PC-9 (cell line): ENCODE data around the gene ZNHIT1. TPM values are rescaled to one million over a fixed set of nuclear protein-coding genes. Genes with fewer than 3 reads are reported as not detected.
A peak's percentile ranks its signal among the peaks of the same experiment; 100 is the strongest.

Experiments
- BruUV-seq: library from RNA; stranded (reverse); fragments of 400-500 nt; replicated peaks from 2 replicates; lab custom pipeline; 2021; lab: Mats Ljungman, UMichigan
- CTCF ChIA-PET: fragments of 300-600 bp; sonication (Branson Sonifier 250); formaldehyde crosslinking; loops from one replicate; lab custom pipeline; 2022; ENCODE audit warnings: antibody characterized with exemption; lab: Charles Lee
- POLR2A ChIA-PET: fragments of 300-600 bp; sonication (Branson Sonifier 250); formaldehyde crosslinking; loops from one replicate; lab custom pipeline; 2022; ENCODE audit warnings: antibody characterized with exemption; ENCODE audit not compliant: unreplicated experiment; lab: Charles Lee
- DNase-seq, 2 experiments: peaks; one replicate each; pipeline versions ENCODE4 v3.0.0 to v3.0.0-alpha.2; 2015 to 2022; ENCODE audit warnings: mixed read lengths in 1 of 2
- H2AFZ ChIP-seq: fragments of 200-600 bp; sonication (generic); 2 replicates; pipeline ENCODE4 v1.8.1; 2017; ENCODE audit warnings: antibody characterized with exemption
- H3F3A ChIP-seq: fragments of 200-600 bp; sonication (generic); 2 replicates; pipeline ENCODE4 v1.8.1; 2017; ENCODE audit warnings: antibody characterized with exemption, mild to moderate bottlenecking, low read depth; ENCODE audit not compliant: insufficient read depth
- H3K27ac ChIP-seq: fragments of 200-600 bp; sonication (generic); 2 replicates; pipeline ENCODE4 v1.6.1; 2016; ENCODE audit warnings: mixed run types
- H3K27me3 ChIP-seq: fragments of 200-600 bp; sonication (generic); 2 replicates; pipeline ENCODE4 v1.6.1; 2016; ENCODE audit warnings: low read depth, mixed run types; ENCODE audit not compliant: insufficient read depth
- H3K36me3 ChIP-seq: fragments of 200-600 bp; sonication (generic); 2 replicates; pipeline ENCODE4 v1.6.1; 2016; ENCODE audit warnings: low read depth, mixed run types
- H3K4me1 ChIP-seq: fragments of 200-600 bp; sonication (generic); replicated peaks from 2 replicates; pipeline ENCODE4 v1.6.1; 2016; ENCODE audit warnings: mixed run types; ENCODE audit not compliant: insufficient read depth
- H3K4me2 ChIP-seq: fragments of 200-600 bp; sonication (generic); 2 replicates; pipeline ENCODE4 v1.6.1; 2017; ENCODE audit warnings: mixed run types
- H3K4me3 ChIP-seq: fragments of 200-600 bp; sonication (generic); 2 replicates; pipeline ENCODE4 v1.6.1; 2016; ENCODE audit warnings: mixed run types
- H3K79me2 ChIP-seq: fragments of 200-600 bp; sonication (generic); 2 replicates; pipeline ENCODE4 v1.6.1; 2017; ENCODE audit warnings: low read depth, mixed run types
- H3K9me2 ChIP-seq: fragments of 200-600 bp; sonication (generic); 2 replicates; pipeline ENCODE4 v1.8.1; 2017; ENCODE audit warnings: mild to moderate bottlenecking; ENCODE audit not compliant: insufficient read depth
- H3K9me3 ChIP-seq: fragments of 200-600 bp; sonication (generic); 2 replicates; pipeline ENCODE4 v1.8.1; 2016; ENCODE audit warnings: low read depth; ENCODE audit not compliant: insufficient read depth
- H4K20me1 ChIP-seq: fragments of 200-600 bp; sonication (generic); 2 replicates; pipeline ENCODE4 v1.8.1; 2017; ENCODE audit not compliant: insufficient read depth
- CTCF ChIP-seq: fragments of 200-600 bp; sonication (generic); conservative IDR thresholded peaks from 2 replicates; pipeline ENCODE4 v1.6.1; 2017; ENCODE audit warnings: mixed run types, antibody characterized with exemption, mild to moderate bottlenecking, moderate library complexity
- EZH2 ChIP-seq: fragments of 200-600 bp; sonication (generic); IDR thresholded peaks from 2 replicates; pipeline ENCODE4 v1.8.0; 2017; ENCODE audit warnings: antibody characterized with exemption, low read depth
- intact Hi-C: fragments of 100-400 bp; cut with micrococcal nuclease; formaldehyde crosslinking; loops from one replicate; pipeline ENCODE4 v1.10.0; 2022; ENCODE audit not compliant: unreplicated experiment
- total RNA-seq: library from RNA; stranded (reverse); gene quantifications from 2 replicates; pipeline ENCODE4 v1.2.3, GENCODE V29; 2021

The ZNHIT1 gene
- total RNA-seq, 1 experiment from 2014 or later: 110 TPM

DNA sequence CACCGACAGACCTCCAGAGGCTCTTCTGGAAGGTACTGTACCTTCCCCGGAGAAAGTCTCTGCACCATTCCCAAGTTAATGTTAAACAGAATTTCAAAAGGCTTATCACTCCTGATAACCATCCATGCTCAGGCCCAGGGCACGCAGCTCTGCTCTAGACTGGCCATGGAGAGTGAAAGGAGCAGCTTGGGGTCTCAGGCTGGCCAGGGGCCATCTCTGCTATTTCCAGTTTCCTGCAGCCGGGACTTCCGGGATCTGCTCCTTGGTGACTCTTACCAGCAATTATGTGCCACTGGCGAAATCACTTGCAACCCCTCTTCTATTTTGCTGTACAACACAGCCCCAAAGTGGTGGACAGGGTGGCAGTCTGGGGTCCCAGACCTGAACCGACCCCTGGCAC, 13.7 kb downstream of the ZNHIT1 start:
- DNase-seq: peak in 1 of 2 experiments; percentile 29
- Histone ChIP-seq H3F3A (peaks cover 19% of the 10 kb centered on the region; the same call in 1 of the 2 replicates), H3K9me2 (no peaks in the 10 kb centered on the region), H3K4me1 (peaks cover 5% of the 10 kb centered on the region), H3K79me2 (no peaks in the 10 kb centered on the region), H3K27me3 (no peaks in the 10 kb centered on the region), H3K9me3 (no peaks in the 10 kb centered on the region), H3K27ac (peak overlapping the region; percentile 44; the same call in 1 of the 2 replicates), H2AFZ (no peak overlapping the region), H3K36me3 (0 out of 2 replicates have a peak, but pooled peaks cover 5% of the 10 kb centered on the region), H3K4me3 (peak overlapping the region; percentile 59; the same call in 1 of the 2 replicates), H4K20me1 (no peaks in the 10 kb centered on the region), H3K4me2 (peak overlapping the region; percentile 80)
- POLR2A ChIA-PET: interaction anchor here (1.1 kb wide), 1 partner anchor 14 kb away, joined by 61 read pairs; the partner anchor contains the start of genes PLOD3 and ZNHIT1
- TF ChIP-seq CTCF (no peak), EZH2 (no peak)
- intact Hi-C loops: loop anchor here (1.0 kb wide), 2 partner anchors 13 kb away; partner anchors contain the start of gene ZNHIT1
- CTCF ChIA-PET: interaction anchor here (1.3 kb wide), 1 partner anchor 13 kb away, joined by 3 read pairs; no protein-coding TSS in a partner anchor
- BruUV-seq: no TSS peak

DNA sequence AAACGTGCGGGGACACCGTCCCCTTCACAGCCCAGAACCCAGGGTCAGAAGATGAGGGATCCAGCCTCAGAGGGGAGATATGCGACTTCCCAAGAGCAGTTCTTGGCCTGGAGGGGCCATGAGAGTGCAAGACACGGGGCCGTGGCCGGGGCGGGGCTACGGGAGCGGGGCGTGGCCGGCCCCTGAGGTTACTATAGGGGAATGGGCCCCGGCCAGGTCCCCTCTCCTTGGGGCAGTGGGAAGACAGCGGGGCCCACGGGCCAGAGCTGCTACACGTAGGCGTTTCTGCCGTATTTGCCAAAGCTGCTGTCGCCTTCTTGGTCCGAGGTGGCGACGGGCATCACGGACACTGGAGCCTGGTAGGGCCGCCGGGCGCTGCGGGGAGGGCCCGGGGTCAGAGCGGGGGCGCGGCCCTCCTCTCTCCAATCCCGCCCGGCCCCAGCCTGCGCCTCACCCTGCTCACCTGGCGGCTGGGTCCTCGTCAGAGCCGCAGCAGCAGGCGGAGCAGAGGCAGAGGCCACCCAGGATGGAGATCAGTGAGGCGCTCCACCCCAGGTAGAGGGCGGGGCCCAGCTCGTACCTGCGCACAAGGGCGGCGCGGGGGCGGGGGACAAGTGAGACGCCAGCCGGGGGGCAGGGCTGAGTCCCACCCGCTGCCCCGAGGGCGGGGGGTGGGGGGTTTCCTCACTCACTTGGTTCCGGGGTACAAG, 14.3 kb downstream of the ZNHIT1 start:
- peak overlapping the region; percentile 80 for H3K4me2 ChIP-seq
- ChIA-PET CTCF (interaction anchor here (0.6 to 1.3 kb wide), 2 partner anchors 12 to 24 kb away, joined by 3 read pairs; no protein-coding TSS in a partner anchor), POLR2A (interaction anchor here (0.6 to 1.1 kb wide), 4 partner anchors 9 to 231 kb away, joined by 4 to 61 read pairs (median 6); partner anchors contain the start of genes PLOD3 and ZNHIT1)
- no peaks in the 10 kb centered on the region for H4K20me1 ChIP-seq
- TF ChIP-seq EZH2 (no peak), CTCF (no peak)
- peaks cover 19% of the 10 kb centered on the region; the same call in 1 of the 2 replicates for H3F3A ChIP-seq
- no peaks in the 10 kb centered on the region for H3K79me2 ChIP-seq
- H3K9me3 ChIP-seq: no peaks in the 10 kb centered on the region
- peak overlapping the region; percentile 59; the same call in 1 of the 2 replicates for H3K4me3 ChIP-seq
- H3K4me1 ChIP-seq: peaks cover 5% of the 10 kb centered on the region
- intact Hi-C loops: loop anchor here (1.0 kb wide), 2 partner anchors 12 to 14 kb away; partner anchors contain the start of gene ZNHIT1
- peak overlapping the region; percentile 44; the same call in 1 of the 2 replicates for H3K27ac ChIP-seq
- H2AFZ ChIP-seq: peak overlapping the region; percentile 79
- no peaks in the 10 kb centered on the region for H3K9me2 ChIP-seq
- 0 out of 2 replicates have a peak, but pooled peaks cover 5% of the 10 kb centered on the region for H3K36me3 ChIP-seq
- DNase-seq: peak; percentile 63 to 92
- TSS peak; percentile 55 for BruUV-seq
- no peaks in the 10 kb centered on the region for H3K27me3 ChIP-seq

DNA sequence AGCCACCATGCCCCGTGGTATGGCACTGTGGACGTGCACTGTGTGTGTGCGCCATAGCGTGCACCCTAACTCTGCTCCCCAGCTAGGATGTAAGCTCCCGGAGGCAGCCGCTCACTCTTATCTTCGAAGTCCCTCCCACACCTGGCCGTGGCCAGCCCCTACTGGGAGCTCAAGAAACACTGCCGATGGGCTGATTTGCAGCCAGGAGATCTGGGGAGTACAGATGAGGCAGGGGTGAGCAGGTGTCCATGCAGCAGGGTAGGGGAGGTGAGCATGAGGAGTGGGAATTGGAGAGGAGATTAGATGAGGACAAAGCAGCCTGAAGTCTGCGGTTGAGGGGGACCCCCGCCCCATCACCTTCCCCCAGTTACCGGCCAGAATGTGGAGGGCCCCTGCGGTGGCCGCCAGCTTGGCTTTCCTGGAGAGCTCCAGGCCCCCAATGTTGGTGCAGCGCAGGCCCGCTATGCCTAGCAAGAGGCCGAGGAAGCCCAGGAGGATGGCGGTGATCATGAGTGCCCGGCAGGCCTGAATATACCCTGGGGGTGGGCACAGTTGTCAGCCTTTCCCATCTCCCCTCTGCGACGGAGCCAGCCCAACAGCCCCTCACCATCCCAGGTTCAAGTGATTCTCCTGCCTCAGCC, 16.1 kb downstream of the ZNHIT1 start:
- Histone ChIP-seq H4K20me1 (no peaks in the 10 kb centered on the region), H3K36me3 (no peaks in the 10 kb centered on the region), H3K9me3 (no peaks in the 10 kb centered on the region), H3K4me1 (peaks cover 5% of the 10 kb centered on the region), H3K9me2 (no peaks in the 10 kb centered on the region), H2AFZ (no peak overlapping the region), H3K79me2 (no peaks in the 10 kb centered on the region), H3K27me3 (no peaks in the 10 kb centered on the region), H3K27ac (no peak overlapping the region), H3K4me2 (no peak overlapping the region), H3F3A (peaks cover 22% of the 10 kb centered on the region; the same call in 1 of the 2 replicates), H3K4me3 (no peak overlapping the region)
- TF ChIP-seq EZH2 (no peak), CTCF (no peak)
- BruUV-seq: no TSS peak
- intact Hi-C loops: no loop called here
- ChIA-PET CTCF (interaction anchor here (0.5 to 0.9 kb wide), 3 partner anchors 35 to 183 kb away, joined by 3 to 4 read pairs (median 4); no protein-coding TSS in a partner anchor), POLR2A (no interaction called here)
- no peak for DNase-seq
